AG10803 (cell line): ENCODE results near the gene C20orf202.
"Not testable (repeated sequence)": the region's sequence is repeated elsewhere in the genome, so short reads cannot be mapped to it uniquely, and the experiment has no call there.

Experiments
- DNase-seq: peaks from one replicate; pipeline ENCODE4 v3.0.0; 2010; ENCODE audit warnings: low read depth
- H3K4me3 ChIP-seq: 2 replicates; pipeline ENCODE4 v1.5.1; 2011; ENCODE audit warnings: mild to moderate bottlenecking, low read length, control low read depth
- CTCF ChIP-seq: conservative IDR thresholded peaks from 2 replicates; pipeline ENCODE4 v1.5.1; 2011; ENCODE audit warnings: mild to moderate bottlenecking, low read length, control low read depth, inconsistent platforms

C20orf202 gene

GRCh38 chr20:1212607-1213396 lies 9.5 kb downstream of the C20orf202 start:
- H3K4me3 ChIP-seq: no peak overlapping the region
- DNase-seq: peak; percentile 65

GRCh38 chr20:1214838-1215261 lies 11.6 kb downstream of the C20orf202 start:
- no peak overlapping the region for H3K4me3 ChIP-seq
- no peak for DNase-seq
- TF ChIP-seq CTCF: no peak

More at GRCh38 chr20:1212607-1213396, 9.5 kb downstream of the C20orf202 start:
- peak; percentile 89 for TF ChIP-seq CTCF

GRCh38 chr20:1215386-1216170 lies 12.3 kb downstream of the C20orf202 start:
- DNase-seq: no peak
- no peak for TF ChIP-seq CTCF

GRCh38 chr20:1216527-1217427 lies 13.5 kb downstream of the C20orf202 start:
- not testable (repeated sequence) for H3K4me3 ChIP-seq, DNase-seq

More at GRCh38 chr20:1215386-1216170, 12.3 kb downstream of the C20orf202 start:
- no peak overlapping the region for H3K4me3 ChIP-seq

- not testable (repeated sequence) for DNase-seq, H3K4me3 ChIP-seq
Observed at GRCh38 chr20:1222750-1223149, 19.5 kb downstream of the C20orf202 start.

GRCh38 chr20:1224205-1224890 lies 21.1 kb downstream of the C20orf202 start:
- no peak for DNase-seq
- TF ChIP-seq CTCF: no peak
- no peak overlapping the region for H3K4me3 ChIP-seq

GRCh38 chr20:1225263-1225782 lies 22.1 kb downstream of the C20orf202 start:
- H3K4me3 ChIP-seq: peak overlapping the region; percentile 53
- no peak for TF ChIP-seq CTCF
- no peak for DNase-seq
